Spinal cord (tissue), 10 donors: Measurements from ENCODE around the gene ARHGAP11A. TPM values are rescaled to one million over a fixed set of nuclear protein-coding genes. Genes with fewer than 3 reads are reported as not detected.

Source experiments
- DNase-seq, 6 donors: peaks; one replicate each; pipeline versions ENCODE4 v3.0.0 to v3.0.0-alpha.2; 2013 to 2015; ENCODE audit warnings: low spot score in 6 of 6, low read depth in 4 of 6
- H3K27ac ChIP-seq: one replicate; pipeline ENCODE4 v1.5.1; 2013; ENCODE audit warnings: low read depth, low read length, control low read depth
- H3K27me3 ChIP-seq: one replicate; pipeline ENCODE4 v1.6.1; 2013; ENCODE audit warnings: low read length; ENCODE audit not compliant: control insufficient read depth, insufficient read depth
- H3K36me3 ChIP-seq: one replicate; pipeline ENCODE4 v1.6.1; 2013; ENCODE audit warnings: low read length; ENCODE audit not compliant: control insufficient read depth, insufficient read depth
- H3K4me1 ChIP-seq: one replicate; pipeline ENCODE4 v1.6.1; 2013; ENCODE audit warnings: low read length; ENCODE audit not compliant: control insufficient read depth, insufficient read depth
- H3K4me3 ChIP-seq: one replicate; pipeline ENCODE4 v1.5.1; 2013; ENCODE audit warnings: low read depth, low read length, control low read depth
- H3K9me3 ChIP-seq: one replicate; pipeline ENCODE4 v1.6.1; 2013; ENCODE audit warnings: low read length; ENCODE audit not compliant: control insufficient read depth, insufficient read depth
- WGBS: methylation state at CpG from one replicate; pipeline ENCODE4 v1.1.5; 2013; ENCODE audit warnings: missing lambda C conversion rate; ENCODE audit not compliant: insufficient coverage; 5-methylcytosine and 5-hydroxymethylcytosine counted together
- polyA plus RNA-seq, 2 donors: library from polyadenylated mRNA; unstranded; fragments of 120-200 nt; gene quantifications; one replicate each; pipeline ENCODE4 v1.2.1, GENCODE V29; 2013; ENCODE audit not compliant: insufficient read length in 2 of 2
- small RNA-seq: library from RNA; depleted of rRNA; stranded (forward); fragments of <200 nt; gene quantifications from one replicate; pipeline ENCODE3, GENCODE V24; 2014; ENCODE audit warnings: low replicate concordance
- total RNA-seq, 2 donors: library from RNA; depleted of rRNA in 1 of 2; stranded (reverse); fragments of 120-200 nt in 1 of 2; fragments of >200 nt in 1 of 2; gene quantifications; one replicate each; pipeline versions ENCODE4 v1.2.3 to v1.2.4, GENCODE V29; 2013 to 2014
- donor health status: healthy.

The ARHGAP11A gene
- total and polyA plus RNA-seq, 4 donors = 16.3 to 21.3 (median 17.0) TPM

GRCh38 chr15:32679298-32679690, 64.0 kb downstream of the ARHGAP11A start:
- Histone ChIP-seq H3K4me1 (no peaks in the 10 kb centered on the region), H3K27me3 (no peaks in the 10 kb centered on the region), H3K9me3 (no peaks in the 10 kb centered on the region), H3K4me3 (no peak overlapping the region), H3K27ac (no peak overlapping the region), H3K36me3 (no peaks in the 10 kb centered on the region)
- DNase-seq = no peak
- WGBS = 100% methylated on average over 4 of the region's 4 CpGs

GRCh38 chr15:32682569-32682968, 67.3 kb downstream of the ARHGAP11A start:
- H3K4me3 ChIP-seq = no peak overlapping the region
- H3K4me1 ChIP-seq = no peaks in the 10 kb centered on the region
- no peak for DNase-seq
- no peaks in the 10 kb centered on the region for H3K36me3 ChIP-seq
- H3K27me3 ChIP-seq = no peaks in the 10 kb centered on the region
- no peak overlapping the region for H3K27ac ChIP-seq
- 80% methylated on average over 1 of the region's 3 CpGs for WGBS
- H3K9me3 ChIP-seq = no peaks in the 10 kb centered on the region

GRCh38 chr15:32682977-32683630, 67.8 kb downstream of the ARHGAP11A start:
- no CpG with 5 or more reads among the region's 2 CpGs for WGBS
- H3K4me3 ChIP-seq = no peak overlapping the region
- DNase-seq = no peak

GRCh38 chr15:32683906-32684584, 68.7 kb downstream of the ARHGAP11A start:
- WGBS = 75% methylated on average over 4 of the region's 8 CpGs

More at GRCh38 chr15:32682977-32683630, 67.8 kb downstream of the ARHGAP11A start:
- no peaks in the 10 kb centered on the region for H3K9me3 ChIP-seq
- H3K36me3 ChIP-seq = no peaks in the 10 kb centered on the region
- H3K4me1 ChIP-seq = no peaks in the 10 kb centered on the region
- no peak overlapping the region for H3K27ac ChIP-seq
- H3K27me3 ChIP-seq = no peaks in the 10 kb centered on the region

GRCh38 chr15:32685576-32685975, 70.3 kb downstream of the ARHGAP11A start:
- no CpG with 5 or more reads among the region's 1 CpG for WGBS
- Histone ChIP-seq H3K4me1 (no peaks in the 10 kb centered on the region), H3K27ac (no peak overlapping the region), H3K9me3 (no peaks in the 10 kb centered on the region), H3K4me3 (no peak overlapping the region), H3K36me3 (peaks cover 3% of the 10 kb centered on the region), H3K27me3 (no peaks in the 10 kb centered on the region)
- no peak for DNase-seq

More at GRCh38 chr15:32683906-32684584, 68.7 kb downstream of the ARHGAP11A start:
- Histone ChIP-seq H3K27me3 (no peaks in the 10 kb centered on the region), H3K4me1 (no peaks in the 10 kb centered on the region), H3K4me3 (no peak overlapping the region), H3K27ac (no peak overlapping the region), H3K9me3 (no peaks in the 10 kb centered on the region), H3K36me3 (no peaks in the 10 kb centered on the region)
- DNase-seq = peak in 1 of 6 donors; percentile 26

- H3K36me3 ChIP-seq = peaks cover 3% of the 10 kb centered on the region
- H3K9me3 ChIP-seq = no peaks in the 10 kb centered on the region
- H3K4me1 ChIP-seq = no peaks in the 10 kb centered on the region
- no peak overlapping the region for H3K4me3 ChIP-seq
- no peak for DNase-seq
- H3K27me3 ChIP-seq = no peaks in the 10 kb centered on the region
- no peak overlapping the region for H3K27ac ChIP-seq
- 100% methylated on average over 1 of the region's 5 CpGs for WGBS
Measured at GRCh38 chr15:32687556-32687955, 72.3 kb downstream of the ARHGAP11A start.

GRCh38 chr15:32688151-32688639, 72.9 kb downstream of the ARHGAP11A start:
- no peak for DNase-seq
- 0% methylated on average over 1 of the region's 2 CpGs for WGBS

More at GRCh38 chr15:32688151-32688639, 72.9 kb downstream of the ARHGAP11A start:
- H3K9me3 ChIP-seq = no peaks in the 10 kb centered on the region
- H3K27me3 ChIP-seq = no peaks in the 10 kb centered on the region
- H3K36me3 ChIP-seq = peaks cover 3% of the 10 kb centered on the region
- H3K27ac ChIP-seq = no peak overlapping the region
- no peak overlapping the region for H3K4me3 ChIP-seq
- H3K4me1 ChIP-seq = no peaks in the 10 kb centered on the region

Small RNA genes within 50 kb of the gene (small RNA-seq; reads per million reads assigned to genes)
- gene RN7SL286P = not detected

Other genes starting within 250 kb of the ARHGAP11A start
- 1 to 10 TPM in 1 of 2 donors, under 1 TPM in 1; 0.50 to 1.9 TPM for gene GOLGA8K, start 212.2 kb upstream of the ARHGAP11A start, total RNA-seq
- 1 to 10 TPM; 2.7 to 4.8 TPM for gene GOLGA8K, start 212.2 kb upstream of the ARHGAP11A start, polyA plus RNA-seq
- gene GOLGA8O, start 159.9 kb upstream of the ARHGAP11A start, total RNA-seq = 1 to 10 TPM in 1 of 2 donors, not detected in 1; 2.6 TPM
- under 1 TPM; 0.15 to 0.19 TPM for gene GOLGA8O, start 159.9 kb upstream of the ARHGAP11A start, polyA plus RNA-seq
- gene GOLGA8N, start 22.0 kb upstream of the ARHGAP11A start, total RNA-seq = 10 to 100 TPM; 10.5 to 12.3 TPM
- 10 to 100 TPM; 13.5 to 21.0 TPM for gene GOLGA8N, start 22.0 kb upstream of the ARHGAP11A start, polyA plus RNA-seq
- 100 to 1,000 TPM; 115 to 173 TPM for gene SCG5, start 26.2 kb downstream of the ARHGAP11A start, total RNA-seq
- 100 to 1,000 TPM; 291 TPM for gene SCG5, start 26.2 kb downstream of the ARHGAP11A start, polyA plus RNA-seq
- gene GREM1, start 102.5 kb downstream of the ARHGAP11A start, total RNA-seq = 1 to 10 TPM in 1 of 2 donors, under 1 TPM in 1; 0.50 to 1.1 TPM
- gene GREM1, start 102.5 kb downstream of the ARHGAP11A start, polyA plus RNA-seq = 1 to 10 TPM; 1.9 to 6.0 TPM